BLaER1 treated with 17β-estradiol and CSF1 and Interleukin-3, amounts not matched to agents 10 nM and 100 nM (cell line): ENCODE measurements around the gene E2F7.

Source experiments
- H3K27ac ChIP-seq, 11 experiments: shearing (Covaris generic); formaldehyde crosslinking; 2 replicates each; pipeline ENCODE4 v1.8.1; 2022
- H3K27me3 ChIP-seq, 11 experiments: shearing (Covaris generic); formaldehyde crosslinking; 2 replicates each; pipeline ENCODE4 v1.8.1; 2022
- H3K36me3 ChIP-seq, 11 experiments: shearing (Covaris generic); formaldehyde crosslinking; 2 replicates each; pipeline ENCODE4 v1.8.1; 2022
- H3K4me1 ChIP-seq, 10 experiments: shearing (Covaris generic); formaldehyde crosslinking; 2 replicates each; pipeline ENCODE4 v1.8.1; 2022
- H3K4me2 ChIP-seq, 11 experiments: shearing (Covaris generic); formaldehyde crosslinking; 2 replicates each; pipeline ENCODE4 v1.8.1; 2022
- H3K4me3 ChIP-seq, 10 experiments: shearing (Covaris generic); formaldehyde crosslinking; 2 replicates each; pipeline ENCODE4 v1.8.1; 2022
- H3K9ac ChIP-seq, 11 experiments: shearing (Covaris generic); formaldehyde crosslinking; 2 replicates each; pipeline ENCODE4 v1.8.1; 2022
- H3K9me3 ChIP-seq, 11 experiments: shearing (Covaris generic); formaldehyde crosslinking; replicated peaks in 1 of 11; 2 replicates each; pipeline ENCODE4 v1.8.1; 2022
- H4K20me1 ChIP-seq, 11 experiments: shearing (Covaris generic); formaldehyde crosslinking; 2 replicates each; pipeline ENCODE4 v1.8.1; 2022
- Cebpa-rat ChIP-seq, 11 experiments: shearing (Covaris generic); IDR thresholded peaks; 2 replicates each; pipeline ENCODE4 v1.8.1; 2022

The E2F7 gene

DNA sequence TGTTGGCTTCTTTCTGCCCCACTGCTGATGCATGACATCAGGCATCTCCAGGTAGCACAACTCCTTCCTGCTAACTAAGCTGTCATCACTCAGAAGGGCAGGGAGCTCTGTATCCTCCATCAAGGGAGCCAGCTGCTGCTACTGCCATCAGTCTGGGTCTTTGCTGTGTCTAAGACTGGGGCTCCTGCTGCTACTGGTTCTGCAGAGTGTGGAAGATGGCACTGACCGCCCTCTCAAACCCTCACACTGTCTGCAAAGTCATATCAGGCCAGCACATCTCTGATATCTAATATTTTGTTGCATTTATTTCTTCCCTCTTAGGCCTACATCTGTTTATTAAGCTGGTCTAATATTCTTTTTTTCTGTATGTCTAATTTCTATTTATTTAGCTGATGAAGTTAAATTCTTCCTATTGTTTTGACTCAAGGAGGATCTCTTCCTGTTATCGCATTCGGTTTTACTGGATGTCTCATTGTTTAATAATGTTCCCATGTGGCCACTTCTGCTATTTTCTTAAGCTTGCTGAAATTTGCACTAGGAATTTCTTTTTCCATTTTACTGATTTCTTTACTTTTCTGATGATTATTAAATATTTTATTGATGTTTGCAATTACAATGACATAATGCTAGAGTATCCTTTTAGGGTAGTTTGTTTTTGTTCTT, 7.6 kb upstream of the E2F7 start:
- TF ChIP-seq Cebpa-rat (IDR thresholded peaks at IDR 0.05): no peak
- Histone ChIP-seq H3K36me3 (no peaks in the 10 kb centered on the region), H4K20me1 (no peaks in the 10 kb centered on the region), H3K4me2 (no peak overlapping the region), H3K9ac (no peak overlapping the region), H3K27ac (no peak overlapping the region), H3K4me3 (no peak overlapping the region), H3K4me1 (no peaks in the 10 kb centered on the region), H3K27me3 (no peaks in the 10 kb centered on the region), H3K9me3 (peaks cover 0 to 10% (median 9%) of the 10 kb centered on the region in 11 experiments; a peak in 18 of 22 replicates)

GRCh38 chr12:77070800-77071449, 5.6 kb upstream of the E2F7 start:
- H3K27me3 ChIP-seq: no peaks in the 10 kb centered on the region
- no peak overlapping the region for H3K27ac ChIP-seq
- H3K9ac ChIP-seq: no peak overlapping the region
- peaks cover 0 to 10% (median 9%) of the 10 kb centered on the region in 11 experiments; a peak in 17 of 22 replicates for H3K9me3 ChIP-seq
- no peak overlapping the region for H3K4me2 ChIP-seq
- no peak for TF ChIP-seq Cebpa-rat (IDR thresholded peaks at IDR 0.05)
- no peaks in the 10 kb centered on the region for H3K36me3 ChIP-seq
- no peaks in the 10 kb centered on the region for H4K20me1 ChIP-seq
- no peak overlapping the region for H3K4me3 ChIP-seq
- peaks cover 0 to 8% (median 0%) of the 10 kb centered on the region in 10 experiments; a peak in 3 of 20 replicates for H3K4me1 ChIP-seq

DNA sequence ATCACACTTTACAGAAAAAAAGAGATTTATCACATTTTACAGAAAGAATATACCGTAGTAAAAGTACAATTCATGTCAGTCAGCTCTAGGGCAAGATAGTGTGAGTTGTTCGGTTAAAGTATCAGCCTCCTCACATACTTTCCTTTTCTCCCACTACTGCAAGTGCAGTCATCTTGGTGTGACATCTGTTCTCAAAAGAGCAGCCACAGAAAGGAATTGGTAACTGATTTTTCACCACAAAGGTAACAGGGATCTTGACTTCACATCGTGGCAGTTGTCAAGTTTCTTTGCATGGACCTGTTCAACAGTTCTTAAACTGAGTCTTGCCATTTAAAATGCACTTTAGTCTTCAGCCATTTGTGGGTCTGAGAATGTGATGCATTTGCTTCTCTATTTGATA, 5.0 kb upstream of the E2F7 start:
- Histone ChIP-seq H3K27ac (no peak overlapping the region), H3K27me3 (no peaks in the 10 kb centered on the region), H3K9ac (no peak overlapping the region), H3K36me3 (no peaks in the 10 kb centered on the region), H3K4me2 (no peak overlapping the region), H4K20me1 (no peaks in the 10 kb centered on the region), H3K9me3 (peaks cover 0 to 10% (median 9%) of the 10 kb centered on the region in 11 experiments; a peak in 17 of 22 replicates), H3K4me1 (peaks cover 0 to 8% (median 0%) of the 10 kb centered on the region in 10 experiments; a peak in 3 of 20 replicates), H3K4me3 (no peak overlapping the region)
- TF ChIP-seq Cebpa-rat (IDR thresholded peaks at IDR 0.05): no peak

- Histone ChIP-seq H3K4me2 (peak overlapping the region; percentile 89 to 100 (median 95)), H3K4me1 (peaks cover 35 to 58% (median 50%) of the 10 kb centered on the region in 10 experiments), H4K20me1 (no peaks in the 10 kb centered on the region), H3K27me3 (peaks cover 0 to 9% (median 0%) of the 10 kb centered on the region in 11 experiments; a peak in 4 of 22 replicates), H3K36me3 (peaks cover 0 to 18% (median 0%) of the 10 kb centered on the region in 11 experiments; a peak in 4 of 22 replicates), H3K9ac (peak overlapping the region; percentile 64 to 93 (median 88); a peak in 21 of 22 replicates), H3K9me3 (no peaks in the 10 kb centered on the region), H3K27ac (peak overlapping the region in 9 of 11 experiments; percentile 72 to 90 (median 85); a peak in 18 of 22 replicates), H3K4me3 (peak overlapping the region; percentile 71 to 94 (median 84))
- no peak for TF ChIP-seq Cebpa-rat (IDR thresholded peaks at IDR 0.05)
Observed at GRCh38 chr12:77064896-77065360, 441 bp downstream of the E2F7 start.

DNA sequence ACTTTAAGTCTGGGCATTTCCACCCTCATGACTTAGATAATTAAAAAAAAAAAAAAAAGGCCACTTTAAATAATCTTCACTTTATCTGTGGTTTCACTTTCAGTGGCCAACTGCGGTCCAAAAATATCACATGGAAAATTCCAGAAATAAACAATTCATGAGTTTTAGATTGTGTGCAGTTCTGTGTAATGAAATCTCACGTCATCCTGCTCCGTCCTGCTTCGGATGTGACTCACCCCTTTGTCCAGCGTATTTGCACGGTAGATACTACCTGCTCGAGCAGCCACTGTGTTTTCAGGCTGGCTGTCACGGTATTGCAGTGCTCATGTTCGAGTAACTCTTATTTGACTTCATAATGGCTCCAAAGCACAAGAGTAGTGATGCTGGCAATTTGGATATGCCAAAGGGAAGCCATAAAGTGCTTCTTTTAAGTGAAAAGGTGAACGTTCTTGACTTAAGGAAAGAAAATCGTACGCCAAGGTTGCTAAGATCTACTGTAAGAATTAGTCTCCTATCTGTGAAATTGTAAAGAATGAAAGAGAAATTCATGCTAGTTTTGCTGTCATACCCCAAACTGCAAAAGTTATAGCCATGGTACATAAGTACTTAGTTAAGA, 2.4 kb downstream of the E2F7 start:
- Histone ChIP-seq H3K27me3 (peaks cover 0 to 9% (median 0%) of the 10 kb centered on the region in 11 experiments; a peak in 4 of 22 replicates), H3K36me3 (peaks cover 0 to 38% (median 18%) of the 10 kb centered on the region in 11 experiments; a peak in 16 of 22 replicates), H3K9ac (peak overlapping the region in 3 of 11 experiments; percentile 3 to 42 (median 4); a peak in 1 of 22 replicates), H3K27ac (no peak overlapping the region), H4K20me1 (no peaks in the 10 kb centered on the region), H3K4me1 (peaks cover 42 to 62% (median 56%) of the 10 kb centered on the region in 10 experiments), H3K4me2 (peak overlapping the region; percentile 88 to 100 (median 95)), H3K9me3 (no peaks in the 10 kb centered on the region), H3K4me3 (peak overlapping the region in 8 of 10 experiments; percentile 12 to 94 (median 42); a peak in 12 of 20 replicates)
- TF ChIP-seq Cebpa-rat (IDR thresholded peaks at IDR 0.05): no peak

DNA sequence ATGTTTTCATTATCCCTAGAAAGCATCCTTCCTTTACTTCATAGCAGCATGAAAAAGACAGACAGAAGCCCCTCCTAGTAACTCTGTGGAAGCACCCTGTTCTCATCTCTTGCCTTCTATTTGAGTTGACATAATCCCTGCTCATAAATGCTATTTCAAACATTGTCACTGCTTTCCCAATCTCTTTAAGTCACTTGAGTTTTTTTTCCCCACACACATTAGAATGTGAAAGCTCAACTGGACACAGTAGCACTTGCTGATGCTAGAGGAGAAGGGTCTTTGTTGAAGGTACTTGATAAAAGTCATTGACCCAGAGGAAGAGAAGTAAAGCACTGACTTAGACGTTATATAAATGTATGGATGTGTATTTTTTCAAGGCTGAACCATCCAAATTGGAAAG, 3.0 kb downstream of the E2F7 start:
- Histone ChIP-seq H3K4me2 (peak overlapping the region; percentile 88 to 100 (median 95); a peak in 21 of 22 replicates), H4K20me1 (no peaks in the 10 kb centered on the region), H3K9me3 (no peaks in the 10 kb centered on the region), H3K9ac (no peak overlapping the region), H3K27me3 (peaks cover 0 to 9% (median 0%) of the 10 kb centered on the region in 11 experiments; a peak in 4 of 22 replicates), H3K4me3 (peak overlapping the region in 6 of 10 experiments; percentile 12 to 94 (median 42); a peak in 7 of 20 replicates), H3K27ac (no peak overlapping the region), H3K36me3 (peaks cover 0 to 43% (median 22%) of the 10 kb centered on the region in 11 experiments; a peak in 17 of 22 replicates), H3K4me1 (peaks cover 42 to 62% (median 56%) of the 10 kb centered on the region in 10 experiments)
- TF ChIP-seq Cebpa-rat (IDR thresholded peaks at IDR 0.05): no peak

DNA sequence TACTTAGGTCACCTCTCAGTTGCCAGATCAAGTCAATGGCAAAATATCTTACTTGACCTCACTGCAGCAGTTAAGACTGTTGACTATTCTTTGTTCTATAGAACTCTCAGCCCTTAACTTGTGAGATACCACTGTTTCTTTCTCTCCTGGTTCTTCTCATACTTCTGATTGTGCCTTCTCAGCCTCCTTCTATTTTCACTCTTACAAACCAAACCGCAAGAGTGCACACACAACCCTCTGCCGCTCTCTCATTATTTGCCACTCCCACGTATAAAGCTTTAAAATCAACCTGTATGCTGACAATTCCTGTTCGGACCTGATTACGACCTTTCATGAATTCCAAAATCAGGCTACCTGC, 4.5 kb downstream of the E2F7 start:
- H3K36me3 ChIP-seq: peaks cover 0 to 59% (median 36%) of the 10 kb centered on the region in 11 experiments; a peak in 17 of 22 replicates
- no peaks in the 10 kb centered on the region for H3K9me3 ChIP-seq
- H3K4me3 ChIP-seq: no peak overlapping the region
- peaks cover 42 to 58% (median 53%) of the 10 kb centered on the region in 10 experiments for H3K4me1 ChIP-seq
- H4K20me1 ChIP-seq: no peaks in the 10 kb centered on the region
- H3K9ac ChIP-seq: peak overlapping the region in 3 of 11 experiments; percentile 7 to 17 (median 16); a peak in 3 of 22 replicates
- peaks cover 0 to 9% (median 0%) of the 10 kb centered on the region in 11 experiments; a peak in 4 of 22 replicates for H3K27me3 ChIP-seq
- H3K4me2 ChIP-seq: peak overlapping the region; percentile 58 to 100 (median 95)
- H3K27ac ChIP-seq: peak overlapping the region in 7 of 11 experiments; percentile 36 to 63 (median 54); a peak in 13 of 22 replicates
- TF ChIP-seq Cebpa-rat (IDR thresholded peaks at IDR 0.05): no peak

GRCh38 chr12:77060136-77060882, 5.1 kb downstream of the E2F7 start:
- Histone ChIP-seq H3K27ac (peak overlapping the region in 7 of 11 experiments; percentile 36 to 63 (median 54); a peak in 13 of 22 replicates), H3K4me2 (peak overlapping the region; percentile 58 to 100 (median 95)), H4K20me1 (no peaks in the 10 kb centered on the region), H3K27me3 (peaks cover 0 to 9% (median 0%) of the 10 kb centered on the region in 11 experiments; a peak in 4 of 22 replicates), H3K36me3 (peaks cover 0 to 64% (median 41%) of the 10 kb centered on the region in 11 experiments; a peak in 17 of 22 replicates), H3K9me3 (no peaks in the 10 kb centered on the region), H3K4me1 (peaks cover 42 to 58% (median 53%) of the 10 kb centered on the region in 10 experiments), H3K9ac (peak overlapping the region in 3 of 11 experiments; percentile 7 to 17 (median 16); a peak in 3 of 22 replicates), H3K4me3 (no peak overlapping the region)
- no peak for TF ChIP-seq Cebpa-rat (IDR thresholded peaks at IDR 0.05)
